Measurements from ENCODE around the gene MLLT3. TPM values are rescaled to one million over a fixed set of nuclear protein-coding genes. Genes with fewer than 3 reads are reported as not detected.

Gene MLLT3
- total and polyA plus RNA-seq, 2 experiments from 2014 or later = 7.1 to 11.9 TPM

- H3K9me3 ChIP-seq (ENCODE audit: low read depth) = no peaks in the 10 kb centered on the region
- peaks cover 12% of the 10 kb centered on the region; the same call in 1 of the 2 replicates for H3F3A ChIP-seq (ENCODE audit: insufficient read depth)
- peak overlapping the region; percentile 94 for H3K4me2 ChIP-seq (ENCODE audit: unreplicated experiment)
- in situ Hi-C loops (cut with MboI) = loop anchor here (10.0 kb wide), 3 partner anchors 270 to 490 kb away; no protein-coding TSS in a partner anchor
- no peaks in the 10 kb centered on the region for H4K20me1 ChIP-seq (ENCODE audit: insufficient read depth)
- peak; percentile 83 for DNase-seq
- peaks cover 4% of the 10 kb centered on the region; the same call in 1 of the 2 replicates for H3K4me1 ChIP-seq (ENCODE audit: insufficient read depth)
- H2AFZ ChIP-seq = peak overlapping the region; percentile 97
- 25 to 27% methylated on average over 21 of the region's 21 CpGs for WGBS, 2 experiments (ENCODE audit: low coverage in 1 of 2, low lambda C conversion rate in 2 of 2, missing lambda C conversion rate in 2 of 2)
- no peaks in the 10 kb centered on the region for H3K9me2 ChIP-seq (ENCODE audit: insufficient read depth)
- no peaks in the 10 kb centered on the region for H3K36me3 ChIP-seq (ENCODE audit: low read depth)
- no peak for TF ChIP-seq EZH2phosphoT487 (IDR thresholded peaks at IDR 0.05; ENCODE audit: insufficient read depth, low read depth)
- TF ChIP-seq EZH2 (IDR thresholded peaks at IDR 0.05; ENCODE audit: insufficient read depth, poor library complexity, severe bottlenecking) = no peak
- no peak overlapping the region; the same call in 1 of the 2 replicates for H3K9ac ChIP-seq
- no peaks in the 10 kb centered on the region for H3K27me3 ChIP-seq (replicated peaks; ENCODE audit: insufficient read depth)
- H3K4me3 ChIP-seq = peak overlapping the region; percentile 91
- peaks cover 6% of the 10 kb centered on the region; the same call in 1 of the 2 replicates for H3K79me2 ChIP-seq (ENCODE audit: insufficient read depth)
- H3K27ac ChIP-seq = no peak overlapping the region
These were observed 2.1 kb upstream of the MLLT3 start for GRCh38 chr9:20624201-20625002.

DNA sequence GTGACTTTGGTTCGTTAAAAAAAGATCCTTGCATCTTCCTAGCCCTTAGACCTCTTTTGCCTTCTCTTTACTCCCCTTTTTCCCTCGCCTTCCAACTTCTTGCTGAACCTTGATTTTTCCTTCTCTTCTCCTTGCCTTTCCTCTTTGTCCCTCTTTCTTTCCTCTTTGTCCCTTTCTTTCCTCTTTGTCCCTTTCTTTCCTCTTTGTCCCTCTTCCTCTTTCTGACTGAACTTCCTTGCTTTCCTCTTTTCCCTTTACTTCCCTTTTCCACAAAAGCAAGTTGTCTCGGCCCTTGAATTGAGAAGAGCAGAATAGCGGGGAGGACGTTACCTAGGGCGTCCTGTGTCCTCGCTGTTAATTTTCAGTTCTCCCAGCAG, 1.4 kb upstream of the MLLT3 start:
- DNase-seq = no peak
- no peak overlapping the region for H3K27ac ChIP-seq

DNA sequence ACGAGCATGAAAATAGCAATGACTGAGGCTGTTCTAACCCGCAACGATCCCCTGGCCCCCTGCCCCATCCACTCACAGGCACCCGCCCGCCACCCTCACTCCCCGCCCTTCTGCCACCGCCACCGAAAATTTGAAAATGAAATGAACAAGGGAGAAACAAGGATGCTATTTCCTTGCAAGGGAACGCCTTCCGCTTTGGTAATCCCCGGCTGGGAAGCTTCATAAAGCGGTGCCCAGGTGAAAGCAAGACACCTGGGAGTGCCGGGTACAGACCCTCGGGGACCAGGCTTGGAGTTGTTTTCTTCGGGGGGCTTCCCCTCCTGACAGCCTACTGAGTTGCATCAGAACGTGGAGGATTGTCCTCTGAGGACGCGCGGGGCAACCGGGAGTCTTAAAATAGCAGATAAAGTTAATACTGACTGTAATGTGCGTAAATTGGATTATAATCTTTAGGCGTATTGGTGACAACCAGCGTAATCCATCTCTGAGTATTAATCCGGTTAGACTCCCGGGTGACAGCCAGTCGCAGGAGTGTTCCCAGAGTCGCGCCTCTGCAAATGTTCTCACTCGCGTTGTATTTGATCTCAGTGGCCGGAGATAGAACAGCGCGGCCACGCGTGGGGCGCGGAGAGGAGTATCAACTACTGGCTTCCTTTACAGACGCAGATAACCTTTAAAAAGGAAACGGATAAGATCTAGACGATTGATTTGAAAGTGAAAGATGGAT, 885 bp upstream of the MLLT3 start:
- Histone ChIP-seq H2AFZ (peak overlapping the region; percentile 97), H3F3A (ENCODE audit: insufficient read depth) (peaks cover 22% of the 10 kb centered on the region; the same call in 1 of the 2 replicates), H3K79me2 (ENCODE audit: insufficient read depth) (peaks cover 18% of the 10 kb centered on the region), H3K4me1 (ENCODE audit: insufficient read depth) (peaks cover 13% of the 10 kb centered on the region), H3K27me3 (replicated peaks; ENCODE audit: insufficient read depth) (no peaks in the 10 kb centered on the region), H3K9ac (peak overlapping the region; percentile 82), H3K9me3 (ENCODE audit: low read depth) (no peaks in the 10 kb centered on the region), H3K36me3 (ENCODE audit: low read depth) (no peaks in the 10 kb centered on the region), H3K4me3 (peak overlapping the region; percentile 91), H3K27ac (no peak overlapping the region), H3K9me2 (ENCODE audit: insufficient read depth) (no peaks in the 10 kb centered on the region), H3K4me2 (ENCODE audit: unreplicated experiment) (peak overlapping the region; percentile 94), H4K20me1 (ENCODE audit: insufficient read depth) (no peaks in the 10 kb centered on the region)
- no peak for TF ChIP-seq EZH2 (IDR thresholded peaks at IDR 0.05; ENCODE audit: insufficient read depth, poor library complexity, severe bottlenecking)
- no peak for TF ChIP-seq EZH2phosphoT487 (IDR thresholded peaks at IDR 0.05; ENCODE audit: insufficient read depth, low read depth)
- in situ Hi-C loops (cut with MboI) = loop anchor here (10.0 kb wide), 3 partner anchors 268 to 492 kb away; no protein-coding TSS in a partner anchor
- WGBS, 2 experiments (ENCODE audit: low coverage in 1 of 2, low lambda C conversion rate in 2 of 2, missing lambda C conversion rate in 2 of 2) = 1 to 2% methylated on average over 38 to 40 of the region's 40 CpGs
- DNase-seq = peak; percentile 53

More for the DNA sequence above, 1.4 kb upstream of the MLLT3 start:
- in situ Hi-C loops (cut with MboI) = loop anchor here (10.0 kb wide), 3 partner anchors 269 to 491 kb away; no protein-coding TSS in a partner anchor
- Histone ChIP-seq H3K4me3 (peak overlapping the region; percentile 91), H2AFZ (peak overlapping the region; percentile 97), H3F3A (ENCODE audit: insufficient read depth) (peaks cover 18% of the 10 kb centered on the region; the same call in 1 of the 2 replicates), H3K79me2 (ENCODE audit: insufficient read depth) (peaks cover 12% of the 10 kb centered on the region; the same call in 1 of the 2 replicates), H4K20me1 (ENCODE audit: insufficient read depth) (no peaks in the 10 kb centered on the region), H3K27me3 (replicated peaks; ENCODE audit: insufficient read depth) (no peaks in the 10 kb centered on the region), H3K36me3 (ENCODE audit: low read depth) (no peaks in the 10 kb centered on the region), H3K9me3 (ENCODE audit: low read depth) (no peaks in the 10 kb centered on the region), H3K4me2 (ENCODE audit: unreplicated experiment) (peak overlapping the region; percentile 94), H3K4me1 (ENCODE audit: insufficient read depth) (peaks cover 7% of the 10 kb centered on the region), H3K9me2 (ENCODE audit: insufficient read depth) (no peaks in the 10 kb centered on the region), H3K9ac (peak overlapping the region; percentile 82)
- TF ChIP-seq EZH2phosphoT487 (IDR thresholded peaks at IDR 0.05; ENCODE audit: insufficient read depth, low read depth) = no peak
- TF ChIP-seq EZH2 (IDR thresholded peaks at IDR 0.05; ENCODE audit: insufficient read depth, poor library complexity, severe bottlenecking) = no peak
- 32 to 34% methylated on average over 7 of the region's 7 CpGs for WGBS, 2 experiments (ENCODE audit: low coverage in 1 of 2, low lambda C conversion rate in 2 of 2, missing lambda C conversion rate in 2 of 2)

Data from GM23248 (cell line).